ENCODE results near the gene KRT79. TPM values are rescaled to one million over a fixed set of nuclear protein-coding genes. Genes with fewer than 3 reads are reported as not detected.
"Not testable (repeated sequence)": the region's sequence is repeated elsewhere in the genome, so short reads cannot be mapped to it uniquely, and the experiment has no call there.

The KRT79 gene
- polyA plus RNA-seq = under 1 TPM in 1 of 4 donors, not detected in 3; 0.31 TPM
- long read RNA-seq, donor 1 = 0 reads
- long read RNA-seq, donor 2 = 0 reads
- long read RNA-seq, donor 3 = 0 reads
- long read RNA-seq, donor 4 = 0 reads
- long read RNA-seq, donor 5 = 0 reads
- long read RNA-seq, donor 6 = 0 reads
- long read RNA-seq, donor 7 = 0 reads
- long read RNA-seq, donor 8 = 0 reads
- long read RNA-seq, donor 9 = 0 reads
- long read RNA-seq, donor 10, partial matches to known transcripts = 60 of 60 reads
- long read RNA-seq, donor 10, other reads (novel, unspliced or antisense) = 0 of 60 reads

GRCh38 chr12:52833922-52834726 is at the start of gene KRT79:
KRT79 (minus strand) TSS chr12:52834311; CDS start chr12:52834260, 51 bp downstream.
- no peak for FAIRE-seq
- no peak within 1 kb of the TSS for H3K4me3 ChIP-seq (ENCODE audit: low read depth in 1 of 3, low read length in 3 of 3)
- no peaks in the 10 kb centered on the region for H3K9me3 ChIP-seq (ENCODE audit: control insufficient read depth in 2 of 2, insufficient read depth in 1 of 2, low read depth in 1 of 2, low read length in 1 of 2)
- 76 to 81% (median 76%) methylated on average over 20 to 22 of the region's 22 CpGs for WGBS, 3 donors
- H3K36me3 ChIP-seq (ENCODE audit: control insufficient read depth in 3 of 3, insufficient read depth in 2 of 3, low read depth in 1 of 3, low read length in 3 of 3) = no peaks in the 10 kb centered on the region
- H3K27ac ChIP-seq (ENCODE audit: low read depth in 1 of 3, low read length in 2 of 3) = no peak within 1 kb of the TSS
- H3K27me3 ChIP-seq (ENCODE audit: control insufficient read depth in 3 of 3, insufficient read depth in 3 of 3, low read length in 3 of 3) = peaks cover 0 to 3% (median 2%) of the 10 kb centered on the region in 3 donors
- peaks cover 0 to 4% (median 0%) of the 10 kb centered on the region in 3 donors for H3K4me1 ChIP-seq (ENCODE audit: control insufficient read depth in 3 of 3, insufficient read depth in 2 of 3, low read depth in 1 of 3, low read length in 2 of 3)
- no peak for DNase-seq

DNA sequence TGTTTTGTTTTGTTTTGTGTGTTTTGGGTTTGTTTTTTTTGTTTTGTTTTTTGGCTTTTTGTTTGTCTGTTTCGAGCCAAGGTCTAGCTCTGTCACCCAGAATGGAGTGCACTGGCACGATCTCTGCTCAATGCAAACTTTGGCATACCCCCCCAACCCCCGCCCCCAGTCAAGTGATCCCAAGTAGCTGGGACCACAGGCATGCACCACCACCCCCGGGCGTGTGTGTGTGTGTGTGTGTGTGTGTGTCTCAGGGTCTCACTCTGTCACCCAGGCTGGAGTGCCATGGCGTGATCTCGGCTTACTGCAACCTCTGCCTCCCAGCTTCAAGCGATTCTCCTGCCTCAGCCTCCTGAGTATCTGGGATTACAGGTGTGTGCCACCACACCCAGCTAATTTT is 46.4 kb upstream of the KRT79 start:
- H3K4me3 ChIP-seq (ENCODE audit: low read depth in 1 of 3, low read length in 3 of 3); FAIRE-seq; H3K9me3 ChIP-seq (ENCODE audit: control insufficient read depth in 2 of 2, insufficient read depth in 1 of 2, low read depth in 1 of 2, low read length in 1 of 2); H3K27ac ChIP-seq (ENCODE audit: low read depth in 1 of 3, low read length in 2 of 3); H3K27me3 ChIP-seq (ENCODE audit: control insufficient read depth in 3 of 3, insufficient read depth in 3 of 3, low read length in 3 of 3); DNase-seq; H3K36me3 ChIP-seq (ENCODE audit: control insufficient read depth in 3 of 3, insufficient read depth in 2 of 3, low read depth in 1 of 3, low read length in 3 of 3): not testable (repeated sequence)
- WGBS, 3 donors = 58 to 78% (median 71%) methylated on average over 8 of the region's 8 CpGs
- H3K4me1 ChIP-seq (ENCODE audit: control insufficient read depth in 3 of 3, insufficient read depth in 2 of 3, low read depth in 1 of 3, low read length in 2 of 3) = peaks cover 0 to 30% (median 0%) of the 10 kb centered on the region in 3 donors

DNA sequence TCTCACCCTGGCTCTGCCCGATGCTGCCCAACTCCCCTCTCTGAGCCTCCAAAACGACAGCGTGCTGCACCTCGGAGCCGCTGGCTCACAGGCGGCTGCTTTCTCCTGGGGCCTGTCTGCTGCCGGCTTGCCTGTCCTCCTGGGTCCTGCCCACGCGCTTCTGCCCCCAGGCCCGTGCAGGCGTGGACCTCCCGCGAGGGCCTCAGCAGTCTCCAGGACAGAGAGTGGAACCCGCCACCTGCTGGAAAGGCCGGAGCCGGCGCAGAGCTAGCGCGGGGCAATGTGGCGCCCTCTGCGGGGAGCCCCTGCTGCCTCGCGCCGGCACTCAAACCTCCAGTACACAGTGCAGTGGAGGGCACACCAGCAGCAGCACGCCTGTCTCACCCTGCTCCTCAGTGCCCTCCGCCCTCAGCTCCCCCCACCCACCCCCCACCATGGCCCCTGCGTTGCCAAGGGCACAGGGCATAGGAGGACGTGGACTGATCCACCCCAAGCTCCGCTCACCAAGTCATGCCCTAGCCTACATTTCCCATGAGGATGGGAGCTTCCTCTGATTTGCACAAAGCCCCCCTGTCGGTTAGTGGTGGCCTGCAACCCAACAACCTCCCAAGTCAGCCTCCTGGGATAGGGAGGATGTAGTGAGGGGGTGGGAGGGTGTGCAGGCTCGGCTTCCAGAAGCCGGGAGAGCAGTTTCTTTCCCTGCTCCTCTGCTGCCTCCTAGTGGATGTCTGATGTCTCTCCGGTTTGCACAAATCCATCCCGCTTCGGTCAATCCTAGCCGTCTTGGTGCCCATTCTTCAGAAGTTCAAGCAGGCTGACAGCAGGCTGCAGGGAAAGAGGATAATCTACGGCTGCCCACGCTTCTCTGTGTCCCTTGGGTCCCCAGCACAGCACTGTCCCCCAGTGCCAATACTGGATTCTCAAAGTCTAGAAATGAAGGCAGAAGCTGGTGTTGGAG is 45.6 kb upstream of the KRT79 start:
- WGBS, 3 donors = 4 to 8% (median 6%) methylated on average over 34 to 38 of the region's 38 CpGs
- Histone ChIP-seq H3K4me3 (ENCODE audit: low read depth in 1 of 3, low read length in 3 of 3) (peak overlapping the region in 1 of 3 donors; percentile 19), H3K27ac (ENCODE audit: low read depth in 1 of 3, low read length in 2 of 3) (no peak overlapping the region), H3K36me3 (ENCODE audit: control insufficient read depth in 3 of 3, insufficient read depth in 2 of 3, low read depth in 1 of 3, low read length in 3 of 3) (no peaks in the 10 kb centered on the region), H3K4me1 (ENCODE audit: control insufficient read depth in 3 of 3, insufficient read depth in 2 of 3, low read depth in 1 of 3, low read length in 2 of 3) (peaks cover 0 to 28% (median under 1%) of the 10 kb centered on the region in 3 donors), H3K27me3 (ENCODE audit: control insufficient read depth in 3 of 3, insufficient read depth in 3 of 3, low read length in 3 of 3) (no peaks in the 10 kb centered on the region), H3K9me3 (ENCODE audit: control insufficient read depth in 2 of 2, insufficient read depth in 1 of 2, low read depth in 1 of 2, low read length in 1 of 2) (no peaks in the 10 kb centered on the region)
- DNase-seq (peak; percentile 91 to 92), FAIRE-seq (no peak)

GRCh38 chr12:52878507-52879393 is 44.6 kb upstream of the KRT79 start:
- Histone ChIP-seq H3K4me3 (ENCODE audit: low read depth in 1 of 3, low read length in 3 of 3) (no peak overlapping the region), H3K9me3 (ENCODE audit: control insufficient read depth in 2 of 2, insufficient read depth in 1 of 2, low read depth in 1 of 2, low read length in 1 of 2) (no peaks in the 10 kb centered on the region), H3K36me3 (ENCODE audit: control insufficient read depth in 3 of 3, insufficient read depth in 2 of 3, low read depth in 1 of 3, low read length in 3 of 3) (no peaks in the 10 kb centered on the region), H3K27me3 (ENCODE audit: control insufficient read depth in 3 of 3, insufficient read depth in 3 of 3, low read length in 3 of 3) (no peaks in the 10 kb centered on the region), H3K27ac (ENCODE audit: low read depth in 1 of 3, low read length in 2 of 3) (no peak overlapping the region), H3K4me1 (ENCODE audit: control insufficient read depth in 3 of 3, insufficient read depth in 2 of 3, low read depth in 1 of 3, low read length in 2 of 3) (peaks cover 0 to 31% (median 4%) of the 10 kb centered on the region in 3 donors)
- DNase-seq (peak in 1 of 2 donors; percentile 2), FAIRE-seq (no peak)
- 64 to 74% (median 66%) methylated on average over 17 of the region's 17 CpGs for WGBS, 3 donors

DNA sequence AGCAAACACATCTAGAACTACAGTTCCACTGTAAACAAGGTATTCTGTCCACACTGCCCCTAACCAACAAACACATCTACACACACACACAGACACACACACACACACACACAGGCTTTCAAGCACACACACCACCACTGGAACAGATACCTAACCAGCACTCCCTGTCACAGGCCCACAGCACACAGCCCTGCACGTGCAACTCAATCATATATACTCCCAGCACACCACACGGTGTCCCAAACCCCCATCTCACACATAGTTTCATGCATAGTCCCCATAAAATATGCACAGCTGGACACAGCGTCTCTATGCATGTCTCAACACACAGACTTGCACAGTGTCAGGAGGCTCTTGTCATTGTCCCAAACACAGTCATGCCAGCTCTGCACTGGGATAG is 43.1 kb upstream of the KRT79 start:
- peaks cover 2 to 45% (median 11%) of the 10 kb centered on the region in 3 donors for H3K4me1 ChIP-seq (ENCODE audit: control insufficient read depth in 3 of 3, insufficient read depth in 2 of 3, low read depth in 1 of 3, low read length in 2 of 3)
- no peak overlapping the region for H3K4me3 ChIP-seq (ENCODE audit: low read depth in 1 of 3, low read length in 3 of 3)
- H3K27ac ChIP-seq (ENCODE audit: low read depth in 1 of 3, low read length in 2 of 3) = no peak overlapping the region
- H3K36me3 ChIP-seq (ENCODE audit: control insufficient read depth in 3 of 3, insufficient read depth in 2 of 3, low read depth in 1 of 3, low read length in 3 of 3) = no peaks in the 10 kb centered on the region
- no peaks in the 10 kb centered on the region for H3K9me3 ChIP-seq (ENCODE audit: control insufficient read depth in 2 of 2, insufficient read depth in 1 of 2, low read depth in 1 of 2, low read length in 1 of 2)
- FAIRE-seq (no peak), DNase-seq (no peak)
- H3K27me3 ChIP-seq (ENCODE audit: control insufficient read depth in 3 of 3, insufficient read depth in 3 of 3, low read length in 3 of 3) = no peaks in the 10 kb centered on the region
- WGBS, 3 donors = 62 to 77% (median 72%) methylated on average over 3 of the region's 3 CpGs

- FAIRE-seq (no peak), DNase-seq (peak in 1 of 2 donors; percentile 78)
- Histone ChIP-seq H3K36me3 (ENCODE audit: control insufficient read depth in 3 of 3, insufficient read depth in 2 of 3, low read depth in 1 of 3, low read length in 3 of 3) (no peaks in the 10 kb centered on the region), H3K4me1 (ENCODE audit: control insufficient read depth in 3 of 3, insufficient read depth in 2 of 3, low read depth in 1 of 3, low read length in 2 of 3) (peaks cover 6 to 53% (median 15%) of the 10 kb centered on the region in 3 donors), H3K9me3 (ENCODE audit: control insufficient read depth in 2 of 2, insufficient read depth in 1 of 2, low read depth in 1 of 2, low read length in 1 of 2) (no peaks in the 10 kb centered on the region), H3K4me3 (ENCODE audit: low read depth in 1 of 3, low read length in 3 of 3) (no peak overlapping the region), H3K27ac (ENCODE audit: low read depth in 1 of 3, low read length in 2 of 3) (peak overlapping the region in 1 of 3 donors; percentile 36), H3K27me3 (ENCODE audit: control insufficient read depth in 3 of 3, insufficient read depth in 3 of 3, low read length in 3 of 3) (no peaks in the 10 kb centered on the region)
- WGBS, 3 donors = 39 to 62% (median 55%) methylated on average over 6 to 7 of the region's 7 CpGs
Observed at GRCh38 chr12:52876372-52876771, 42.3 kb upstream of the KRT79 start.

DNA sequence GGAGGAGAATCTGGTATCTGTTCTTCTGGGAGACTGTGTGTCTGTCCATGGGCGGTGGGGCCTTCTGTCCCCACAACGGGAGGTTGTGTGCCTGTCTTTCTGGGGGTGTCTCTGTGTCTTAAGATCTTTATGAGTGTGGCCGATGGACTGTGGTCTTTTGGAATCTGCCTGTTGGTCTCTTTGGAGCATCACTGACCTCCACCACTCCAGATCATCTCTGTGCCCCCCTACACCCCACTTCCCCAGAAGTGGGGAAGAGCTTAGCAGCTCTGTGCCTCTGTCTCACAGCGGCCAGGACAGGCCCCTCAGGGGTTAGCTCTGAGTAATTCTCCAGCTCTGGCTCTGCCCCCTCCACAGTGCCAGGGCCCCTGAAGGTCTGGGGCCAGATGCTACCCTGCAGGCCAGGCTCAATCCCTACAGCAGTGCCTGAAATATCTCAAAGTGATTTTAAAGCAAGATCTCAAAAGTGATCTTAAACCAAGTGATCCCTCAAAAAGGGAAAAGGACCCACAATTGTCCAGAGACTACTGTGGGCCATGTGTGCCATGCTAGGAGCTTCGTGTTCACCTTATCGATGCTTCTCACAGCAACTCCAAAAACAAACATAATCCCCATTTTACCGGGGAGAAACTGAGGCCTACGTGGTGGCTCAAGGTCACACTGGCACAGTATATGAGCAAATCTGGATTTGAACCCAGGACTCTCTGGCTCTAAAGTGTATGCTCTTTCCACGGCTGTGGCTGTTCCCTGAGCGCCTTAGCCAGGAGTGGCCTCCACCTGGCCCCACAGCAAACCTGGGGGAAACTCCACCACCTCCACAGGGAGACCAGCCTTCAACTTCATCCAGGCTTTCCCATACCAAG is 40.7 kb upstream of the KRT79 start:
- peaks cover 6 to 61% (median 16%) of the 10 kb centered on the region in 3 donors for H3K4me1 ChIP-seq (ENCODE audit: control insufficient read depth in 3 of 3, insufficient read depth in 2 of 3, low read depth in 1 of 3, low read length in 2 of 3)
- no peaks in the 10 kb centered on the region for H3K36me3 ChIP-seq (ENCODE audit: control insufficient read depth in 3 of 3, insufficient read depth in 2 of 3, low read depth in 1 of 3, low read length in 3 of 3)
- DNase-seq = no peak
- H3K27me3 ChIP-seq (ENCODE audit: control insufficient read depth in 3 of 3, insufficient read depth in 3 of 3, low read length in 3 of 3) = no peaks in the 10 kb centered on the region
- no peak for FAIRE-seq
- 57 to 71% (median 61%) methylated on average over 10 of the region's 10 CpGs for WGBS, 3 donors
- peak overlapping the region in 2 of 3 donors; percentile 18 to 51 for H3K4me3 ChIP-seq (ENCODE audit: low read depth in 1 of 3, low read length in 3 of 3)
- no peaks in the 10 kb centered on the region for H3K9me3 ChIP-seq (ENCODE audit: control insufficient read depth in 2 of 2, insufficient read depth in 1 of 2, low read depth in 1 of 2, low read length in 1 of 2)
- peak overlapping the region; percentile 36 to 88 (median 65) for H3K27ac ChIP-seq (ENCODE audit: low read depth in 1 of 3, low read length in 2 of 3)
